Type B pancreatic cell (in vitro differentiated cells): ENCODE data around the gene TEX14. TPM values are rescaled to one million over a fixed set of nuclear protein-coding genes. Genes with fewer than 3 reads are reported as not detected.
"Not testable (repeated sequence)": the region's sequence is repeated elsewhere in the genome, so short reads cannot be mapped to it uniquely, and the experiment has no call there.

ENCODE experiments used
- DNase-seq: peaks from one replicate; pipeline ENCODE4 v3.0.0; 2021; ENCODE audit warnings: mixed read lengths; ENCODE audit not compliant: unreplicated experiment; ENCODE audit errors: extremely low spot score
- H3K27ac Mint-ChIP-seq: 2 replicates; pipeline ENCODE4 v1.8.0; 2021; ENCODE audit warnings: mild to moderate bottlenecking, mixed read lengths
- H3K27me3 Mint-ChIP-seq: 2 replicates; pipeline ENCODE4 v1.8.0; 2021; ENCODE audit warnings: mixed read lengths
- H3K36me3 Mint-ChIP-seq: 2 replicates; pipeline ENCODE4 v1.8.0; 2021; ENCODE audit warnings: mixed read lengths
- H3K4me1 Mint-ChIP-seq: one replicate; pipeline ENCODE4 v1.8.0; 2021; ENCODE audit warnings: mixed read lengths; ENCODE audit not compliant: unreplicated experiment
- H3K4me3 Mint-ChIP-seq: 2 replicates; pipeline ENCODE4 v1.8.0; 2021; ENCODE audit warnings: mild to moderate bottlenecking, mixed read lengths
- H3K9me3 Mint-ChIP-seq: 2 replicates; pipeline ENCODE4 v1.8.0; 2021; ENCODE audit warnings: mixed read lengths
- CTCF ChIP-seq: fragments of 200-600 bp; sonication (generic); conservative IDR thresholded peaks from 2 replicates; pipeline ENCODE4 v1.5.0; 2021; ENCODE audit warnings: antibody characterized with exemption, mild to moderate bottlenecking
- total RNA-seq: library from RNA; stranded (reverse); gene quantifications from 2 replicates; pipeline ENCODE4 v1.2.1, GENCODE V29; 2021; ENCODE audit warnings: low replicate concordance

TEX14 gene
- total RNA-seq, 1 donor from 2014 or later: 0.34 TPM

GRCh38 chr17:58666858-58667267 lies 25.0 kb downstream of the TEX14 start:
- Mint-ChIP-seq H3K27me3 (no peaks in the 10 kb centered on the region), H3K4me3 (peak overlapping the region; percentile 2), H3K4me1 (peaks cover 18% of the 10 kb centered on the region), H3K9me3 (peaks cover 4% of the 10 kb centered on the region), H3K36me3 (no peaks in the 10 kb centered on the region), H3K27ac (peak overlapping the region; percentile 68)
- no peak for TF ChIP-seq CTCF
- no peak for DNase-seq

GRCh38 chr17:58665946-58666857 lies 25.6 kb downstream of the TEX14 start:
- Mint-ChIP-seq H3K27me3 (no peaks in the 10 kb centered on the region), H3K4me3 (no peak overlapping the region), H3K36me3 (no peaks in the 10 kb centered on the region), H3K4me1 (peaks cover 18% of the 10 kb centered on the region), H3K27ac (peak overlapping the region; percentile 68), H3K9me3 (peaks cover 4% of the 10 kb centered on the region)
- DNase-seq: no peak
- no peak for TF ChIP-seq CTCF

- no peak for DNase-seq
- H3K4me1 Mint-ChIP-seq: peaks cover 18% of the 10 kb centered on the region
- no peak overlapping the region for H3K4me3 Mint-ChIP-seq
- peaks cover 4% of the 10 kb centered on the region for H3K9me3 Mint-ChIP-seq
- H3K27ac Mint-ChIP-seq: peak overlapping the region; percentile 20
- peaks cover under 1% of the 10 kb centered on the region for H3K27me3 Mint-ChIP-seq
- TF ChIP-seq CTCF: no peak
- no peaks in the 10 kb centered on the region for H3K36me3 Mint-ChIP-seq
Measured at GRCh38 chr17:58664302-58664701, 27.5 kb downstream of the TEX14 start.

GRCh38 chr17:58661499-58661898 lies 30.3 kb downstream of the TEX14 start:
- H3K27ac Mint-ChIP-seq: peak overlapping the region; percentile 74
- peaks cover 15% of the 10 kb centered on the region for H3K4me1 Mint-ChIP-seq
- peaks cover 6% of the 10 kb centered on the region for H3K27me3 Mint-ChIP-seq

GRCh38 chr17:58660621-58661020 lies 31.2 kb downstream of the TEX14 start:
- TF ChIP-seq CTCF: no peak
- DNase-seq: no peak
- H3K27ac Mint-ChIP-seq: peak overlapping the region; percentile 74
- H3K4me1 Mint-ChIP-seq: peaks cover 13% of the 10 kb centered on the region
- H3K36me3 Mint-ChIP-seq: no peaks in the 10 kb centered on the region
- H3K27me3 Mint-ChIP-seq: peaks cover 6% of the 10 kb centered on the region
- peak overlapping the region; percentile 75 for H3K4me3 Mint-ChIP-seq
- peaks cover 4% of the 10 kb centered on the region for H3K9me3 Mint-ChIP-seq

More at GRCh38 chr17:58661499-58661898, 30.3 kb downstream of the TEX14 start:
- Mint-ChIP-seq H3K4me3 (no peak overlapping the region), H3K36me3 (no peaks in the 10 kb centered on the region), H3K9me3 (peaks cover 4% of the 10 kb centered on the region)
- TF ChIP-seq CTCF: no peak
- no peak for DNase-seq

- not testable (repeated sequence) for H3K36me3 Mint-ChIP-seq, H3K9me3 Mint-ChIP-seq, DNase-seq, H3K27me3 Mint-ChIP-seq
- H3K4me1 Mint-ChIP-seq: peaks cover 13% of the 10 kb centered on the region
- H3K27ac Mint-ChIP-seq: peak overlapping the region; percentile 100
- H3K4me3 Mint-ChIP-seq: peak overlapping the region; percentile 90
Measured at GRCh38 chr17:58659714-58660084, 32.1 kb downstream of the TEX14 start.
